Progenitor cell of endocrine pancreas (in vitro differentiated cells): ENCODE data around the gene RASSF1. TPM values are rescaled to one million over a fixed set of nuclear protein-coding genes. Genes with fewer than 3 reads are reported as not detected.

Experiments
- DNase-seq: peaks from one replicate; pipeline ENCODE4 v3.0.0; 2021; ENCODE audit warnings: low spot score; ENCODE audit not compliant: unreplicated experiment
- H3K27ac Mint-ChIP-seq: 2 replicates; pipeline ENCODE4 v1.8.0; 2021; ENCODE audit warnings: mild to moderate bottlenecking, moderate library complexity, mixed read lengths
- H3K27me3 Mint-ChIP-seq: 2 replicates; pipeline ENCODE4 v1.8.0; 2021; ENCODE audit warnings: mixed read lengths
- H3K36me3 Mint-ChIP-seq: 2 replicates; pipeline ENCODE4 v1.8.0; 2022; ENCODE audit warnings: mixed read lengths; ENCODE audit not compliant: insufficient read depth
- H3K4me1 Mint-ChIP-seq: 2 replicates; pipeline ENCODE4 v1.8.0; 2021; ENCODE audit warnings: low read depth, mixed read lengths
- H3K4me3 Mint-ChIP-seq: 2 replicates; pipeline ENCODE4 v1.8.0; 2021; ENCODE audit warnings: low read depth, mild to moderate bottlenecking, moderate library complexity, mixed read lengths
- H3K9me3 Mint-ChIP-seq: 2 replicates; pipeline ENCODE4 v1.8.0; 2021; ENCODE audit warnings: low read depth, mixed read lengths
- CTCF ChIP-seq: fragments of 200-600 bp; sonication (generic); IDR thresholded peaks from one replicate; pipeline ENCODE4 v1.5.0; 2021; ENCODE audit warnings: antibody characterized with exemption, mild to moderate bottlenecking; ENCODE audit not compliant: unreplicated experiment
- total RNA-seq: library from RNA; stranded (reverse); gene quantifications from 2 replicates; pipeline ENCODE4 v1.2.1, GENCODE V29; 2021

The RASSF1 gene
- total RNA-seq, 1 donor from 2014 or later, result 11.7 TPM

GRCh38 chr3:50353245-50354004 is 12.8 kb upstream of the RASSF1 start:
- TF ChIP-seq CTCF, result no peak
- no peak overlapping the region for H3K4me3 Mint-ChIP-seq
- no peak overlapping the region for H3K27ac Mint-ChIP-seq
- DNase-seq, result no peak
- no peaks in the 10 kb centered on the region for H3K9me3 Mint-ChIP-seq
- no peaks in the 10 kb centered on the region for H3K27me3 Mint-ChIP-seq
- peaks cover 4% of the 10 kb centered on the region for H3K36me3 Mint-ChIP-seq
- H3K4me1 Mint-ChIP-seq, result peaks cover 37% of the 10 kb centered on the region

- H3K4me3 Mint-ChIP-seq, result no peak overlapping the region
- peak; percentile 24 for TF ChIP-seq CTCF
- H3K27ac Mint-ChIP-seq, result no peak overlapping the region
- H3K4me1 Mint-ChIP-seq, result peaks cover 31% of the 10 kb centered on the region
- no peaks in the 10 kb centered on the region for H3K27me3 Mint-ChIP-seq
- peaks cover 5% of the 10 kb centered on the region for H3K36me3 Mint-ChIP-seq
- DNase-seq, result no peak
- no peaks in the 10 kb centered on the region for H3K9me3 Mint-ChIP-seq
Observed at GRCh38 chr3:50352781-50353180, 12.1 kb upstream of the RASSF1 start.

GRCh38 chr3:50351323-50351697 is 10.7 kb upstream of the RASSF1 start:
- H3K4me3 Mint-ChIP-seq, result peak overlapping the region; percentile 96
- H3K27ac Mint-ChIP-seq, result peak overlapping the region; percentile 76
- no peak for DNase-seq
- no peaks in the 10 kb centered on the region for H3K9me3 Mint-ChIP-seq
- TF ChIP-seq CTCF, result no peak
- H3K27me3 Mint-ChIP-seq, result peaks cover 3% of the 10 kb centered on the region
- peaks cover 5% of the 10 kb centered on the region for H3K36me3 Mint-ChIP-seq
- peaks cover 19% of the 10 kb centered on the region for H3K4me1 Mint-ChIP-seq

- Mint-ChIP-seq H3K36me3 (peaks cover 5% of the 10 kb centered on the region), H3K9me3 (no peaks in the 10 kb centered on the region), H3K4me1 (peaks cover 21% of the 10 kb centered on the region), H3K27ac (peak within 1 kb of the TSS; percentile 96), H3K4me3 (peak within 1 kb of the TSS; percentile 96), H3K27me3 (peaks cover 7% of the 10 kb centered on the region)
- no peak for TF ChIP-seq CTCF
- DNase-seq, result peak; percentile 88
Observed at GRCh38 chr3:50350527-50351322, 10.1 kb upstream of the RASSF1 start, which contains the start of the genes CYB561D2 and NPRL2. CYB561D2 (plus strand) TSS chr3:50350862; CDS start chr3:50351434, 572 bp downstream. NPRL2 (minus strand) TSS chr3:50350775; CDS start chr3:50350652, 123 bp downstream.

GRCh38 chr3:50350213-50350526 is 9.5 kb upstream of the RASSF1 start:
- H3K9me3 Mint-ChIP-seq, result no peaks in the 10 kb centered on the region
- H3K27me3 Mint-ChIP-seq, result peaks cover 7% of the 10 kb centered on the region
- DNase-seq, result no peak
- peaks cover 5% of the 10 kb centered on the region for H3K36me3 Mint-ChIP-seq
- H3K27ac Mint-ChIP-seq, result peak overlapping the region; percentile 96
- H3K4me1 Mint-ChIP-seq, result peaks cover 21% of the 10 kb centered on the region
- H3K4me3 Mint-ChIP-seq, result peak overlapping the region; percentile 96
- TF ChIP-seq CTCF, result no peak
